ENCODE data around the gene ATXN7L3.
"Not testable (repeated sequence)": the region's sequence is repeated elsewhere in the genome, so short reads cannot be mapped to it uniquely, and the experiment has no call there.

ATXN7L3 gene

DNA sequence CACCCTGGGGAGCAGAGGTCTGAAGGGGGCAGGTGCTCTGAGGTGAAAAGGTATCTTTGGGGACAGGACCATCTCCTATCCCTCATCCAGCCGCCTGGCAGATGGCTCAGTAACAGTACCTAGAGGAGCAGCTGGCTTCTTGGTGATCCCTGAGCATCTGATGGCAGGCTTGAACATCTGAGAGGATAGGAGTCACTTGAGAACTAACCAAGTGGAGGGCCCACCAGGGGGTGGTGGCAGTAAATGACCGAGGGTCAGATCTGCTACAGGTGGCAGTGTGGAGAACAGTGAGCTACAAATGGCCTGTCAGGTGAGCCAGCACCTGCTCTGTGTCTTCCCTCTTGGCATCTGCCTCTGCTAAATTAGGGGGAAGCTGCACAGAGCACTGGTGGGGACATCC, 44.2 kb downstream of the ATXN7L3 start:
- no peaks in the 10 kb centered on the region for H3K9me2 ChIP-seq (ENCODE audit: low read depth, low read length)
- no peaks in the 10 kb centered on the region for H3K27me3 ChIP-seq (ENCODE audit: insufficient read depth, low read length)
- no peak overlapping the region for H3K4me3 ChIP-seq (ENCODE audit: low read depth, low read length, poor library complexity, severe bottlenecking)
- no peaks in the 10 kb centered on the region for H3F3A ChIP-seq (ENCODE audit: insufficient read depth, low read length)
- no peak overlapping the region for H3K9ac ChIP-seq (ENCODE audit: low read length)
- H3K36me3 ChIP-seq (ENCODE audit: insufficient read depth, low read length): peaks cover 27% of the 10 kb centered on the region
- no peak overlapping the region for H3K4me2 ChIP-seq (ENCODE audit: low read length)
- no peak overlapping the region for H3K27ac ChIP-seq (ENCODE audit: low read depth, low read length, poor library complexity, severe bottlenecking)
- H3K4me1 ChIP-seq (ENCODE audit: insufficient read depth, low read length, severe bottlenecking): no peaks in the 10 kb centered on the region
- H2AFZ ChIP-seq (ENCODE audit: low read length): no peak overlapping the region
- H3K9me3 ChIP-seq (ENCODE audit: low read length): no peaks in the 10 kb centered on the region
- H4K20me1 ChIP-seq (ENCODE audit: insufficient read depth, low read length): no peaks in the 10 kb centered on the region
- no peaks in the 10 kb centered on the region; the same call in 1 of the 2 replicates for H3K79me2 ChIP-seq (ENCODE audit: insufficient read depth, low read length)
- TF ChIP-seq EZH2 (IDR thresholded peaks at IDR 0.05; ENCODE audit: borderline replicate concordance, low read length) (no peak), CTCF (IDR thresholded peaks at IDR 0.05; ENCODE audit: low read length) (no peak)

DNA sequence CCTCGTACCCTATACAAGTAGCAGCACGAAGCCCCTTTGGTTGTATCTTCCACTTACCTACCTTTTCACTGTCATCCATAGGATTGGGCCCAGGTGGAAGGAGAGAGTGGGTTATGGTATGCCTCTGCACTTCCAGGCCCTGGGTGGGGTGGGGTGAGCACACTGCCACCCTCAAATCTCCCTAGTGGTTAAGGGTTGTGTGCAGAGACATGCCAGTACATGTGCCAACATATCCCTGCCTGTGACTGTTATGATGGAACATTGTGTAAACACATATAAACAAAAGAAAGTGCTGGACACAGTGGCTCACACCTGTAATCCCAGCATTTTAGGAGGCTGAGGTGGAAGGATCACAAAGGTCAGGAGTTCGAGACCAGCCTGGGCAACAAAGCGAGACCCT, 46.8 kb downstream of the ATXN7L3 start:
- Histone ChIP-seq H3K4me2 (ENCODE audit: low read length) (no peak overlapping the region), H3F3A (ENCODE audit: insufficient read depth, low read length) (no peaks in the 10 kb centered on the region), H3K4me3 (ENCODE audit: low read depth, low read length, poor library complexity, severe bottlenecking) (no peak overlapping the region), H3K27me3 (ENCODE audit: insufficient read depth, low read length) (no peaks in the 10 kb centered on the region), H3K9me3 (ENCODE audit: low read length) (no peaks in the 10 kb centered on the region), H3K36me3 (ENCODE audit: insufficient read depth, low read length) (peaks cover 34% of the 10 kb centered on the region), H3K27ac (ENCODE audit: low read depth, low read length, poor library complexity, severe bottlenecking) (no peak overlapping the region), H2AFZ (ENCODE audit: low read length) (no peak overlapping the region), H3K9ac (ENCODE audit: low read length) (no peak overlapping the region), H3K4me1 (ENCODE audit: insufficient read depth, low read length, severe bottlenecking) (no peaks in the 10 kb centered on the region), H4K20me1 (ENCODE audit: insufficient read depth, low read length) (no peaks in the 10 kb centered on the region), H3K79me2 (ENCODE audit: insufficient read depth, low read length) (no peaks in the 10 kb centered on the region; the same call in 1 of the 2 replicates), H3K9me2 (ENCODE audit: low read depth, low read length) (no peaks in the 10 kb centered on the region)
- TF ChIP-seq CTCF (IDR thresholded peaks at IDR 0.05; ENCODE audit: low read length) (no peak), EZH2 (IDR thresholded peaks at IDR 0.05; ENCODE audit: borderline replicate concordance, low read length) (no peak)

DNA sequence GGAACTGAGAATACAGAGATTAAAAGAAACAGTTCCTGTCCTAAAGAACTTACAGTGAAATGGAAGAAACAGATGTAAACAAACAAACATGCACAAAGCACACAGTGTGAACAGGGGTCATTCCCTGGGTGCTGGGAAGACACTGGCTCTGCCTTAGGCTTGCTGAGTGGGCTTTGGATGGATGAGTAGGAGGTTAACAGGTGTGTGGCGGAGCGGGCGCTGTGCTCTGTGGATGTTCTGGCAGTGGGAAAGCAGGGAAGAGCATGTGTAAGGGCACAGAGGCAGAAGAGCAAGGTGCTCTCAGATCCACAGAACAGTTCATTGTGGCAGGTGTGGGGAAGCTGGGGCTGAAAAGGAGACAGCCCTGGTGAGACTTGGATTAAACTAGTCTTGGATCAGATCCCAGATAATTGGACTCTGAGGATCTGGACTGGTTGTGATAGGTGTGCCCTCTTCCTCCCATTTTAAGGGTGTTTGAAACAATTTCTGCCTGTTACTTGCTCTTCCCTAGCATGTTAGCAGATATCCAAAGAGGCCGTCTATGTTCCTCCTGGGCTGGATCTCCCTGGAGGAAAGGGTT, 49.8 kb downstream of the ATXN7L3 start:
- no peak for TF ChIP-seq EZH2 (IDR thresholded peaks at IDR 0.05; ENCODE audit: borderline replicate concordance, low read length)
- no peak for TF ChIP-seq CTCF (IDR thresholded peaks at IDR 0.05; ENCODE audit: low read length)
- H3K36me3 ChIP-seq (ENCODE audit: insufficient read depth, low read length): peaks cover 48% of the 10 kb centered on the region

DNA sequence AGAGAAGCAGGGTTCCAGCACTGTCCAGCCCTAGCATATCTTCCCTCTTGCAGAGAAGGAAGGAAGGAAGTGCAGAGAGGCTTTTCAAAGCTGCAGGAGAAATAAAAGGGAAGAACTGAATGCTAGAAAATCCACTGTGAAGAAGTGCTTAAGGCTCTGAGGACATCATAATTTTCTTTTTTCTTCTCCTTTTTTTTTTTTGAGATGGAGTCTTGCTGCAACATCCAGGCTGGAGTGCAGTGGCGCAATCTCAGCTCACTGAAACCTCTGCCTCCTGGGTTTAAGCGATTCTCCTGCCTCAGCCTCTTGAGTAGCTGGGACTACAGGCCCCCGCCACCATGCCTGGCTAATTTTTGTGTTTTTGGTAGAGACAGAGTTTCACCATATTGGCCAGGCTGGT, 50.6 kb downstream of the ATXN7L3 start:
- not testable (repeated sequence) for H3K27me3 ChIP-seq (ENCODE audit: insufficient read depth, low read length); H3K4me2 ChIP-seq (ENCODE audit: low read length); H3K9me2 ChIP-seq (ENCODE audit: low read depth, low read length); H3K4me1 ChIP-seq (ENCODE audit: insufficient read depth, low read length, severe bottlenecking); H3K4me3 ChIP-seq (ENCODE audit: low read depth, low read length, poor library complexity, severe bottlenecking); H3F3A ChIP-seq (ENCODE audit: insufficient read depth, low read length); H2AFZ ChIP-seq (ENCODE audit: low read length); H4K20me1 ChIP-seq (ENCODE audit: insufficient read depth, low read length); H3K9me3 ChIP-seq (ENCODE audit: low read length); H3K27ac ChIP-seq (ENCODE audit: low read depth, low read length, poor library complexity, severe bottlenecking); H3K9ac ChIP-seq (ENCODE audit: low read length); H3K79me2 ChIP-seq (ENCODE audit: insufficient read depth, low read length)
- H3K36me3 ChIP-seq (ENCODE audit: insufficient read depth, low read length): peaks cover 48% of the 10 kb centered on the region

More for the DNA sequence above, 49.8 kb downstream of the ATXN7L3 start:
- no peak overlapping the region for H3K4me2 ChIP-seq (ENCODE audit: low read length)
- H3K79me2 ChIP-seq (ENCODE audit: insufficient read depth, low read length): no peaks in the 10 kb centered on the region; the same call in 1 of the 2 replicates
- no peak overlapping the region for H3K27ac ChIP-seq (ENCODE audit: low read depth, low read length, poor library complexity, severe bottlenecking)
- H4K20me1 ChIP-seq (ENCODE audit: insufficient read depth, low read length): no peaks in the 10 kb centered on the region
- H3K9me2 ChIP-seq (ENCODE audit: low read depth, low read length): no peaks in the 10 kb centered on the region
- H3K9me3 ChIP-seq (ENCODE audit: low read length): no peaks in the 10 kb centered on the region
- H3F3A ChIP-seq (ENCODE audit: insufficient read depth, low read length): no peaks in the 10 kb centered on the region
- H3K9ac ChIP-seq (ENCODE audit: low read length): no peak overlapping the region
- no peak overlapping the region for H2AFZ ChIP-seq (ENCODE audit: low read length)
- no peak overlapping the region for H3K4me3 ChIP-seq (ENCODE audit: low read depth, low read length, poor library complexity, severe bottlenecking)
- no peaks in the 10 kb centered on the region for H3K4me1 ChIP-seq (ENCODE audit: insufficient read depth, low read length, severe bottlenecking)
- H3K27me3 ChIP-seq (ENCODE audit: insufficient read depth, low read length): no peaks in the 10 kb centered on the region
